ENCODE results near the gene LPCAT2.
"Not testable (repeated sequence)": the region's sequence is repeated elsewhere in the genome, so short reads cannot be mapped to it uniquely, and the experiment has no call there.

Gene LPCAT2

DNA sequence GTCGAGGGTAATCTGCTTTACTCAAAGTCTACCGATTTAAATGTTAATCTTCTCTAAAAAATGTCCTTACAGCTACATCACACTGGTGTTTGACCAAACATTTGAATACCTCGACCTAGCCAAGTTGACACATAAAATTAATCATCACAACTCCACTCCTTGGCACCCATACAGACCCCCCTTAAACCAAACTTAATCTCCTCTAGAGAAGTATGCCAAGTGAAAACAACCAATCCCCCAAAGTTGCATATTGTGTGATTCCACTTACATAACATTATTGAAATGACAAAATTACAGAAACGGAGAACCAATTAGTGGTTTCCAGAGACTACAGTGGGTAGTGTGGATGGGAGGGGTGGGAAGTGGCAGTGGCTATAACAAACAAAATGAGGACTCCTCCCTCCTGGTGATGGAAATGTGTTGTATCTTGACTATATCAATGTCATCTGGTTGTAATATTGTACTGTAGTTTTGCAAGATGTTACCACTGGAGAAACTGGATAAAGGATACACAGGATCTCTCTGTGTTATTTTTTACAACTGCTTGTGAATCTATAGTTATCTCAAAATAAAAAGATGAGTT is 97.0 kb downstream of the LPCAT2 start:
- DNase-seq (ENCODE audit: low read depth), result no peak

DNA sequence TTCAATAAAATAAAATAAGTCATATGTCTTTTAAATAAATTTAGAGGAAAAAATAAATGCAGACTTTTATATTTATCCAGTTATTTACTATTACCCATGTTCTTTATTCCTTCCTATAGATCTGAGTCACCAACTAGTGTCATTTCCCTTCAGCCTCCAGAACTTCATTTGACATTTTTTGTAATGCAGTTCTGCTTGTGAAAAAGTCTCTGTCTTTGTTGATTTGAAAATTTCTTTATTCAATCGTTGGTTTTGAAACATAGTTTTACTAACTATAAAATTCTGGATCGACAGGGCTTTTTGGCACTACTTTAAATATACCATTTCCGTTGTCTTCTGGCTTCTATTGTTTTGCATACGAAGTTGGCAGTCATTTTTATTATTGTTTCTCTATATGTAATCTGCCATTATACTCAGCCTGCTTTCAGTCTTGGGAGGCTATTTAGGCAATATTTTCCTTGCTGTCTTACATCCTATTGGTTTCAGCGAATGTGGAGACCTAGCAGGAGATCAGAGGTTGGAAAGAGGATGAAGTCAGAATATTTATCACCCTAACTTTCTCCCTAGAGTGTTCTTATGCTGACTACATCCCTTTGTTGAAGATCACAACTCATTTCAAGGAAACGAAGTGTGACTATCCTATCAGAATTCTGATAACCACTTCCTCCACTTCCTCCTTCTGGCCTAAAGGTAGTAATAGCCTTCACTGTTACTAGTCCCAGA is 104.9 kb downstream of the LPCAT2 start:
- DNase-seq (ENCODE audit: low read depth), result no peak

DNA sequence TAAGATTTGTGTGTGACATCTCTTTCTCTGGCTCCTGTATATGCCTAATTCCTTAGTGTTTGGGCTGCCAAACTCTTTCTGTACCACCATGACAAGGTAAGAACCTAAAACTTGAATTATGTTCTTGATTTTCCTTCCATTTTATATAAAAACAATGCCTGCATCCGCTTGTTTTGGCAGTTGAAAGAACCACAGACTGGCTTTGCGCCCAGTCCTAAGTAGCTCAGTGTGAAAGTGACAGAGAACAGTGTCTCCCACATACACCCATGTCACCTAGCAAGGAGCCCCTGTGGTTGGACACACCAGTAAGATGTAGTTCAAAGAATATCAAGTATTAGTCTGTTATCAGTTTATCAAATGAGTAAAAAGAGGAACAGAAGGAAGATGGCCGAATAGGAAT is 106.2 kb downstream of the LPCAT2 start:
- no peak for DNase-seq (ENCODE audit: low read depth)

DNA sequence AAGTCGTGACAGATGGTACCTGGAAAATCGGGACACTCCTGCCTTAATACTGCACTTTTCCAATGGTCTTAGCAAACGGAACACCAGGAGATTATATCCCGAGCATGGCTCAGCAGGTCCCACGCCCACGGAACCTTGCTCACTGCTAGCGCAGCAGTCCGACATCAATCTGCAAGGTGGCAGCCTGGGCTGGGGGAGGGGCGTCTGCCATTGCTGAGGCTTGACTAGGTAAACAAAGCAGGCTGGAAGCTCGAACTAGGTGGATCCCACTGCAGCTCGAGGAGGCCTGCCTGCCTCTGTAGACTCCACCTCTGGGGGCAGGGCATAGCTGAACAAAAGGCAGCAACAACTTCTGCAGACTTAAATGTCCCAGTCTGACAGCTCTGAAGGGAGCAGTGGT is 106.8 kb downstream of the LPCAT2 start:
- not testable (repeated sequence) for DNase-seq (ENCODE audit: low read depth)

DNA sequence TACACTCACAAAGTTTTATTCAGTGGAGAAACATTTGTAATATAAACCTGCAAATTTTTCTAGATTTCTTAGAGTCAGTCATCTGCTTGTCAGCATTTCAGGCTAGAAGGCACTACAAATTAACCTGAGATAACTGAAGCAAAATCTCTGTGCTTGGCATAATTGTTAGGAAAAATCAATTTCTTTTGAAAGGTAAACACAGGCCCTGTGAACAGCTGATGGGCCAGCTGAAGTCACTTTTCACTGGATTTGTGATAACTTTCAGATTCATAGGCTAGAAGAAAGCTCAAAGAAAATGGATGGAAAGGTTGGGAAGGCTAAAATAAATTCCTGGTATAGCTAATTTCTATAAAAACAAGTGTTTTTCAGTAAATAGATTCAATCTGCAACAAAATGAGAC is 112.9 kb downstream of the LPCAT2 start:
- DNase-seq (ENCODE audit: low read depth), result no peak

DNA sequence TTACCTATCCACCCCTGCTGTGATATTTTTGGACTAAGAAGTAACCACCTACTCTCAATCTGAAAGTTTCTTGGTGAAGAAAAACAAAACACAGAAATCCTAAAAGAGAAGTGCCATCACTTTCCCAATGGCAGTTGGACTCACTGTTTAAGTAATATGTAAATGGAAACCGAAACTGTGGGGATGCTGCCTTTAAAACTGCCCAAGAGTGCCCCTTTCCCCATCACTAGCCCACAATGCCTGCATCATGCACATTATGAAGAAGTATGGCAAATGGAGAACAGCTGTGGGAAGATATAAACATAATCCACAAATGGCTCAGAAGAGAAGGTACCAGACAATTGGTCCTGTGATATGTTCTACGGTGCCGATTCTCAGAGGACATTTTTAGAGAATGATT is 113.4 kb downstream of the LPCAT2 start:
- DNase-seq (ENCODE audit: low read depth), result no peak

DNA sequence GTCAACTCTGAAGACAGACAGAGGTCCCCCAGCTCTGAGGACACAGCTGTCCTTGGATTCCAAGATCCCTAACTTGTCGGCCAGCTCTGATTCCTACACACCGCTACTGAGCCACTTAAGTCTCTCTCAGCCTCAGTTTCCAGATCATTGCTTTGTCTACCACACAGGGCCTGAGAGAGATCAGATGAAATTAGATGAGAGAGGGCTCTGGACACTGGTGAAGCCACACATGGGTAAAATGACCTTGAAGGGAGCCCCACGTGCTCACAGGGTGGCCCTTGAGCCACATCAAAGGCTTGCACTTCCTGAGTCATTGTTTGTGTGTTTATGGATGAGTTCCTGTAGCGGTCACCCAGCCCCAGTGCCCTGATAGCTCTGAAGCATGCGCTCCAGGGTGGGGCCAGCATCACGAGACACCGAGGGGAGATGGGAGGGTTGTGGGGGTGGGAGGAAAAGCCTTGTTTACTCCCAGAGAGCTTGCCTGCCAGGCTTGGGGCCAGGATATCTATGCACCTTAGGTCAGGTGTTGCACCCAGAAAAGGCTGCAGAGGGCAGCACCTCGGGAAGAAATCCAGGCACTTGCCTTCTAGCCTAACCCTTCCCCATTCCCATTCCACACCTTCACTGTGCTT is 114.2 kb downstream of the LPCAT2 start:
- no peak for DNase-seq (ENCODE audit: low read depth)

DNA sequence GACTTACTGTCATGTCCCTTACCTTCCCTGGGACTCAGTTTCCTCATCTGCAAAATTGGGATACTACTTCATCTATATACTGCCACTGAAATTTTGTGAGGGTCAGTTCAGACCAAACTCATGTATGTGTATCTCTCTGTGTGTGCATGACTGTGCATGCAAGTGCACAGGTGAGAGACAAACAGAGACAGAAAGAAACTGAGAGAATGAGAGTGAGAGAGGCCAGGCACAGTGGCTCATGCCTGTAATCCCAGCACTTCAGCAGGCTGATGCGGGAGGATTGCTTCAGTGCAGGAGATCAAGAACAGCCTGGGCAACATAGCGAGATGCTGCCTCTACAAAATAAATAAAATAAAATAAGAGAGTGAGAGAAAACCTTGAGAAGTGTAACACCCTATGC is 114.8 kb downstream of the LPCAT2 start:
- DNase-seq (ENCODE audit: low read depth), result no peak

DNA sequence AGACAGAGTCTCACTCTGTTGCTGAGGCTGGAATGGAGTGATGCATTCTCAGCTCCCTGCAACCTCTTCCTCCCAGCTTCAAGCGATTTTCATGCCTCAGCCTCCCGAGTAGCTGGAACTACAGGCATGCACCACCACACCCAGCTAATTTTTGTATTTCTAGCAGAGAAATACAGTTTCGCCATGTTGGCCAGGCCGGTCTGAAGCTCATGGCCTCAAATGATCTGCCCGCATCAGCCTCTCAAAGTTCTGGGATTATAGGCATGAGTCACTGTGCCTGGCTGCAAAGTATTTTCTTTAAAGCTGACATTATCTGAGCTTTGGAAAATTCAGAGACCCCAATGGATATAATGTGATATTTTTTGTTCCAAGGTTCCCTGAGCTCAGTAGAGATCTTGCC is 115.8 kb downstream of the LPCAT2 start:
- DNase-seq (ENCODE audit: low read depth), result no peak

DNA sequence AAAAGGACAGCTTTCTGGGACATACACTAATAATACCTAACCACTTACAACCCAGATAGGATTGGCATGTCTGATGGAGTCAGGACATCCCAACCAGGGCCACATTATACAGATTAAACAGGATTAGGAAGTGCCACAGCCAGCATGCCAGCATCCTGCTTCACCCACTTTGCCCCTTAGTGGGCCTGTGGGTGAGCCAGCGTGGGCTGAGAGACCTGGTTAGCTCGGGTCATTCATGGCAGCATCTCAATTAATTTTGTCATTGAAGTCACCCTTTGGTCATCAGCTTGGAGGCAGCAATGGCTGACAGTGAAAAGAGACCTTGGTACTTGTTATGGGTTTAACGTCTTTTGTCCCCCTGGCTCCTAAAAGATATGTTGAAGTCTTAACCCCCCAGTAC is 117.0 kb downstream of the LPCAT2 start:
- no peak for DNase-seq (ENCODE audit: low read depth)

DNA sequence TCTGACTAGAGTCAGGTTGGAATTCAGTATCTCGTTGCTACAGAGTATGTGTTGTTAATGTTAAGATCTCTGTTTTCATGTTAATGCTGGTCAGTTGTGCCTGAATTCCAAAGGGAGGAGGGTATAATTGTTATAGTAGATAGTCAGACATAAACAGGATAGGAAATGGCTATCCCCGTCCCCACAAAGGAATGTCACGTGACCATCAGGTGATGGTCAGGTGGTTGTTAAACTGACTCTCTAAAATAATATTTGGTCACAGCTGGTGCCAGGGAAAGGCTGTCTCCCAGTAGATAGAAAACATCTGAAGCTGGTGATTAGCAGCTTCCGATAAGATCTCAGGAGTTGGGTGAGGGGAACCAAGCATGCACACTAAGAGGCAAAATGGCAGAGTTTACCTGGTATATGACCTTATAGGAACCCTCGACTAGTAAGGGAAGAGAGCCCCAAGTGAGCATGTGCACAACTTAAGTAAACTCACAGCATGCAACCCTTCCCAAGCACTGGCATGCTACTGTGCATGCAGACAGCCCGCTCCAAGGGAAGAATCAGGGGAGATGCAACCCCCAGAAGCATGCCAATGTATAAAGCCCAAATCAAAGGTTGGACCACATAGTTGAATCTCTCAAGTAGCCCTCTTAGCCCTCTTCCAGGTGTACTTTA is 119.6 kb downstream of the LPCAT2 start:
- no peak for DNase-seq (ENCODE audit: low read depth)

DNA sequence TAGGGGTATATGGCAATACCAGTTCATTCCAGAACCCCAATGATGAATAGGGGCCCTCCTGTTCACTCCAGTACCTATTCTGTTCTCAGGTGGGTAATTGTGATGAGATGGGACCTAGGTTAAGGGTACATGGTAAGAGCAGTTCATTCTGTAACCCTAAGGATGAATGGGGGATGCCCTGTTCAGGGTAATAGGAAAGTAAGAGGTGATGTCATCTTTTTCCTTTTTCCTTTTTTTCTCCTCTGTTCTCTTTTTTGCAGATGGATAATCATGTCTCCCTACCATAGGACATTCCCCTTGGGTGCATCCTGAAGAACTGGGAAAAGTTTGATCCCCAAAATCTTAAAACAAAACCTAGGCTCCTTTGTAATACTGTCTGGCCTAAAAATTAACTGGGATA is 121.9 kb downstream of the LPCAT2 start:
- DNase-seq (ENCODE audit: low read depth), result no peak

DNA sequence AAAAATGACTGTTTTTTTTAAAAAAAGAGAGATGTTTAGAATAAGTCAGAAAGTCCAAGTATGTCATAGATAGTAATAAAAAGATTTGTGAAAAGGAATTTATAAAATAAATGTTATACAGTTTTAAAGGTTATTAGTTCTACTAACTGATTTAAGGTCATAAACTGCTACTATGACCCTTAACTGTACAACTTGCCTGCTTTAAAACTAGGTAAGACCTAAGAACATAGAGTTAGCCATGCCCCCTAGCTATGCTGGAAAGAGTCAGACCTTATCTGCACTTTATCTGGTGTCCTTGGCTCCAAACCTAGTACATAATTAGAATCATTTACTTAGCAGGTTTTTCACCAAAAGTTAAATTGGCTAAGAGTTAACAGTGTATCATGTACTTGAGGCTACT is 123.4 kb downstream of the LPCAT2 start:
- no peak for DNase-seq (ENCODE audit: low read depth)

DNA sequence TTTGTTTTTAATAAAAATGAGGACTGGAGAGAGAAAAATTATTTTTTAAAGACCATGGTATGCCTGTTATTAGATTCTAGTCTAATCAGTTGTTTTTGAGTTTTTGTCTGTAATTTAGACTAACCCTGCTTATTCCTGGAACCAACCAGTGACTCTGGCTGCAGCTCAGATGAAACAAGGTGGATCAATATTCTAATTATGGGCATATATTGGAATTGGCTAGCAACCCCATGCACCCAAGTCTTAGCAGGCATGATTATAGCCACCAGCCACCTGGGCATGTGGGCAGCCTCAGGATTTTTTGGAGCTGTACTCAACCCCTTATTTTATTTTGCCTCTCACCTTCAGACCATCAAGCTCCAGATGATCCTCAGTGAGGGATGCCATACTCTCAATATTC is 125.3 kb downstream of the LPCAT2 start:
- no peak for DNase-seq (ENCODE audit: low read depth)
